Mesendoderm (in vitro differentiated cells): Measurements from ENCODE around the gene THSD4.
A peak's percentile ranks its signal among the peaks of the same experiment; 100 is the strongest.

Source experiments
- DNase-seq: peaks from one replicate; pipeline ENCODE4 v3.0.0; 2013
- H2AK5ac ChIP-seq: 2 replicates; pipeline ENCODE4 v1.6.1; 2013; ENCODE audit warnings: low read length, inconsistent platforms
- H2BK120ac ChIP-seq: 2 replicates; pipeline ENCODE4 v1.6.1; 2013; ENCODE audit warnings: low read depth, mild to moderate bottlenecking, low read length, moderate library complexity, mixed read lengths
- H2BK15ac ChIP-seq: replicated peaks from 2 replicates; pipeline ENCODE4 v1.6.1; 2013; ENCODE audit warnings: low read depth, mild to moderate bottlenecking, moderate library complexity
- H2BK5ac ChIP-seq: 2 replicates; pipeline ENCODE4 v1.6.1; 2013; ENCODE audit warnings: low read length, inconsistent platforms
- H3K18ac ChIP-seq: 2 replicates; pipeline ENCODE4 v1.6.1; 2013; ENCODE audit warnings: mild to moderate bottlenecking, low read length, mixed read lengths
- H3K23ac ChIP-seq: one replicate; pipeline ENCODE4 v1.6.1; 2013; ENCODE audit warnings: low read length
- H3K27ac ChIP-seq: 2 replicates; pipeline ENCODE4 v1.5.1; 2013; ENCODE audit warnings: low read depth, mild to moderate bottlenecking, inconsistent platforms, low read length, moderate library complexity
- H3K27me3 ChIP-seq: 2 replicates; pipeline ENCODE4 v1.6.1; 2013; ENCODE audit warnings: low read length, control low read depth, mild to moderate bottlenecking, inconsistent platforms; ENCODE audit not compliant: insufficient read depth, poor library complexity
- H3K36me3 ChIP-seq: 2 replicates; pipeline ENCODE4 v1.6.1; 2013; ENCODE audit warnings: low read length, inconsistent platforms; ENCODE audit not compliant: control insufficient read depth, insufficient read depth
- H3K4ac ChIP-seq: one replicate; pipeline ENCODE4 v1.6.1; 2013; ENCODE audit warnings: low read depth, mild to moderate bottlenecking, low read length, moderate library complexity
- H3K4me1 ChIP-seq: 2 replicates; pipeline ENCODE4 v1.6.1; 2013; ENCODE audit warnings: low read depth, low read length, inconsistent platforms; ENCODE audit not compliant: control insufficient read depth
- H3K4me2 ChIP-seq: 2 replicates; pipeline ENCODE4 v1.6.1; 2013; ENCODE audit warnings: low read length
- H3K4me3 ChIP-seq: 2 replicates; pipeline ENCODE4 v1.5.1; 2013; ENCODE audit warnings: mild to moderate bottlenecking, low read length
- H3K56ac ChIP-seq: one replicate; pipeline ENCODE4 v1.6.1; 2013; ENCODE audit warnings: low read length
- H3K79me1 ChIP-seq: 2 replicates; pipeline ENCODE4 v1.6.1; 2013; ENCODE audit warnings: low read length, inconsistent platforms
- H3K79me2 ChIP-seq: 2 replicates; pipeline ENCODE4 v1.6.1; 2013; ENCODE audit warnings: mild to moderate bottlenecking, low read length; ENCODE audit not compliant: control insufficient read depth, insufficient read depth
- H3K9ac ChIP-seq: 2 replicates; pipeline ENCODE4 v1.6.1; 2013; ENCODE audit warnings: low read length, inconsistent platforms
- H4K5ac ChIP-seq: one replicate; pipeline ENCODE4 v1.6.1; 2013; ENCODE audit warnings: low read length
- H4K8ac ChIP-seq: one replicate; pipeline ENCODE4 v1.6.1; 2013; ENCODE audit warnings: low read depth, mild to moderate bottlenecking, control low read depth, low read length, moderate library complexity
- WGBS: extraction: QIAGEN DNeasy Blood & Tissue Kit; methylation state at CpG from one replicate; pipeline ENCODE4 v1.1.7; 2013; ENCODE audit warnings: low lambda C conversion rate, missing lambda C conversion rate; ENCODE audit not compliant: insufficient coverage; ENCODE audit errors: extremely low coverage; 5-methylcytosine and 5-hydroxymethylcytosine counted together

THSD4 gene

DNA sequence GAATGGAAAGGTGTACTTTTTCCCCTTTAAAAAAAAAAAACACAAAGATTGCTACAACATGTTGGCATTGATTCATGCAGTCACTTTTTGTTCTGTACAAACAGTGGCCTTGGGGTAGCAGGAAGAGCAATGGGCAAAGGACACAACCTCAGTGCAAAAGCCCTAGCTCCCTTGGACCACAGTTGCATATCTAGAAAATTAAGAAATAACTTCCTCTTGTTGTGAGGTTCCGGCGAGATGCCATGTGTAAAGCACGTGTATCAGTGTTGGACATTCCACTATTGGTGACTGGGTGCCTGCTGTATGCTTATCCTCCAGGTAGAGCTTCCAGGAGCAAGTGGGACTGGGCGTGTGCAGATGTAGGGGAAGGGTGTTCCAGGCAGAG lies 164.5 kb downstream of the THSD4 start:
- H3K79me2 ChIP-seq, result no peaks in the 10 kb centered on the region
- no peaks in the 10 kb centered on the region for H3K79me1 ChIP-seq
- H2AK5ac ChIP-seq, result no peak overlapping the region
- H3K36me3 ChIP-seq, result no peaks in the 10 kb centered on the region
- no peaks in the 10 kb centered on the region for H3K4me1 ChIP-seq
- H3K9ac ChIP-seq, result no peak overlapping the region
- no peak overlapping the region for H3K4ac ChIP-seq
- no peak overlapping the region for H3K4me2 ChIP-seq
- no CpG with 5 or more reads among the region's 4 CpGs for WGBS
- DNase-seq, result no peak
- H3K18ac ChIP-seq, result no peak overlapping the region
- H3K4me3 ChIP-seq, result no peak overlapping the region
- no peak overlapping the region for H2BK15ac ChIP-seq
- no peaks in the 10 kb centered on the region for H3K27me3 ChIP-seq
- no peak overlapping the region for H4K5ac ChIP-seq
- H3K56ac ChIP-seq, result no peak overlapping the region
- no peak overlapping the region for H3K27ac ChIP-seq
- no peak overlapping the region for H3K23ac ChIP-seq
- no peak overlapping the region for H4K8ac ChIP-seq
- H2BK120ac ChIP-seq, result no peak overlapping the region
- H2BK5ac ChIP-seq, result no peak overlapping the region

DNA sequence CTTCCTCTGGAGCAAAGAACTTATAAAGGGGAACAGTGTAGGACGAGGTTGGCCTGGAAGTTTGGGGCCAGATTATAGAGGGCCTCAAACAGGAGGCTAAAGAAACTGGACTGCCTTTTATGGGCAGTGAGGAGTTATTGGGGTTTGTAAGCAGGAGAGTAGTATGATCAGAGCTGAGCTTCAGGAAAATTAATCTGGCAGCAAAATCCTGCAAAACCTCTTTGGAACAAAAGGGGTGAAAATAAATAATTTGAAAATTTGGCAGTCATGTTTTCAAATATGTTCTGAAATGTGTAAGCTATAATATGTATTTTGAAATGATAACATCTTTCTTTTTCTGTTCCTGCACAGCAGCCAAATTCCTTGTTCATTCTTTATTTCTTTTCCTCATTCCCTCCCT lies 164.9 kb downstream of the THSD4 start:
- Histone ChIP-seq H3K9ac (no peak overlapping the region), H2BK5ac (no peak overlapping the region), H4K8ac (no peak overlapping the region), H3K4me1 (no peaks in the 10 kb centered on the region), H4K5ac (no peak overlapping the region), H3K79me2 (no peaks in the 10 kb centered on the region), H3K79me1 (no peaks in the 10 kb centered on the region), H3K23ac (no peak overlapping the region), H3K56ac (no peak overlapping the region), H3K27ac (no peak overlapping the region), H3K18ac (no peak overlapping the region), H3K4me3 (no peak overlapping the region), H2BK15ac (no peak overlapping the region), H2BK120ac (no peak overlapping the region), H2AK5ac (no peak overlapping the region), H3K27me3 (no peaks in the 10 kb centered on the region), H3K4me2 (no peak overlapping the region), H3K4ac (no peak overlapping the region), H3K36me3 (no peaks in the 10 kb centered on the region)
- no peak for DNase-seq
- WGBS, result no CpG with 5 or more reads among the region's 1 CpG

DNA sequence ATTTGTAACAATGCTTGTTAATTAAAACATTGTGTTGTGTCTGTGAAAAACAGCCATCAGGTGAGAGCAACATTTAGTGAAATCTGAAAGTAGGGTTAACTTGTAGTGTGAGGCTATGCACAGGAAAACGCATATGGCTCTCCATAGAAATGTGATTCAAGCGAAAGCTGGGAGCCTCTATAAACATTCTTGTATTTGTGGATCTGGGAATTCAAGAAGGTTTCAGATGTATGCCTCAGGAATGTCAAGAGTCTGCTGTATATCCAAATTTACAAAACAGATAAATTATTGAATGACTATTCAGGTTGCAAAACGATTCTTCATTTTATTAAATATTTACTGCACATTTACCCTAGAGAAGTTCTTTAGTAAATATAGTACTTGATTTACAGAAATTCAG lies 166.0 kb downstream of the THSD4 start:
- DNase-seq, result no peak
- H3K9ac ChIP-seq, result no peak overlapping the region
- H3K23ac ChIP-seq, result no peak overlapping the region
- H3K18ac ChIP-seq, result no peak overlapping the region
- no peaks in the 10 kb centered on the region for H3K79me1 ChIP-seq
- H2BK120ac ChIP-seq, result no peak overlapping the region
- H3K4me1 ChIP-seq, result no peaks in the 10 kb centered on the region
- H2BK5ac ChIP-seq, result no peak overlapping the region
- no peaks in the 10 kb centered on the region for H3K36me3 ChIP-seq
- H3K27me3 ChIP-seq, result no peaks in the 10 kb centered on the region
- no peak overlapping the region for H4K8ac ChIP-seq
- no peak overlapping the region for H3K4me2 ChIP-seq
- H3K56ac ChIP-seq, result no peak overlapping the region
- H4K5ac ChIP-seq, result no peak overlapping the region
- H3K4ac ChIP-seq, result no peak overlapping the region
- H2BK15ac ChIP-seq, result no peak overlapping the region
- H3K4me3 ChIP-seq, result no peak overlapping the region
- no CpG with 5 or more reads among the region's 3 CpGs for WGBS
- no peak overlapping the region for H2AK5ac ChIP-seq
- H3K79me2 ChIP-seq, result no peaks in the 10 kb centered on the region
- H3K27ac ChIP-seq, result no peak overlapping the region

DNA sequence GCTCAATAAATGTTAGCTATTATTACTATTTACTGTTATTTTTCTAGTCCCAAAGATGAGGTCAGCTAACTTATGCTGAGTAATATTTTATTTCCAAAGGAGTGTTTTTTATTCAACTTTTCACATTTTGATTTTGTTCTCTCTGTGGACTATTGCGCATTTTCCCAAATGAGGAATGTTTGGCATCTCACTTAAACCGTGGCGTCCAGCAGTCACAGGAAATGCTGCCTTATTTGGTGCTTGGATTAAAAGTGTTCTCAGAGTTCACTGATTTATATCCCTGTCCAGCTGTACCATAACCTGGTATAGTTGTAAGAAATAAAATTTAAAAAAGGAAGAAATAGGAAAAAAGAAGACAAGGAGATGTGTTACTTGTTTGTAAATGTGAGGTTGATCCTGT lies 166.8 kb downstream of the THSD4 start:
- Histone ChIP-seq H3K4me2 (no peak overlapping the region), H3K9ac (no peak overlapping the region), H4K8ac (no peak overlapping the region), H3K79me1 (no peaks in the 10 kb centered on the region), H2BK120ac (no peak overlapping the region), H2BK15ac (no peak overlapping the region), H4K5ac (no peak overlapping the region), H3K27me3 (no peaks in the 10 kb centered on the region), H3K18ac (no peak overlapping the region), H3K23ac (no peak overlapping the region), H3K4ac (no peak overlapping the region), H3K36me3 (no peaks in the 10 kb centered on the region), H3K4me3 (no peak overlapping the region), H2BK5ac (no peak overlapping the region), H3K79me2 (no peaks in the 10 kb centered on the region), H3K27ac (no peak overlapping the region), H3K4me1 (no peaks in the 10 kb centered on the region), H3K56ac (no peak overlapping the region), H2AK5ac (no peak overlapping the region)
- no peak for DNase-seq
- no CpG with 5 or more reads among the region's 3 CpGs for WGBS

DNA sequence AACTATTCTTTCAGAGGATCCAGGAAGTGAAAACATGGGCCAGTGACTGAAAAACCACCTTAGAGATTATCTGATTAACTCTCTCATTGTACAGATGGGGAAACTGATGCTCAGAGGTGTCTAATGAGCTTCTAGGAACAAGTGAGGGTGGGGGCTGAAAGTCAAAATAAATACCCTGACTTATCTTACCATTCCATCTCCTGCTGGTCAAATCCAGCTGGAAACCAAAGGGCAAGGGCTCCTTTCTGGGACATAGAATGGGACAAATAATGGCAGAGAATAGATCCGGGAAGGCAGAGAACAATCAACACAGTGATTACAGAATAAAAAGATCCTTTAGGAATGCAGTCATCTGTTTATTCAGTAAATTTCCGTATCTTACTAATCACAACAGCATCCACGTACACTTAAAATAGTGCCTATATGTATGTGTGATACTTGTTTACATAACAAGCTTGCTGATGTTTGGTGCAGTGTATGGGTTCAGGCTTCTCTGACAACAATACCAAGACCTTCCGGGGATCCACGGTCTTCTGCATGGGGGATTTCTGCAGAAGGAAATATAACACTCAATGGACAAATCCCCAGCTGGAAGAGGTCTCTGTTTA lies 173.2 kb downstream of the THSD4 start:
- Histone ChIP-seq H2BK5ac (no peak overlapping the region), H3K18ac (no peak overlapping the region), H3K36me3 (no peaks in the 10 kb centered on the region), H3K4me2 (no peak overlapping the region), H3K9ac (no peak overlapping the region), H3K27ac (no peak overlapping the region), H2BK15ac (no peak overlapping the region), H2BK120ac (no peak overlapping the region), H3K4ac (no peak overlapping the region), H3K4me1 (no peaks in the 10 kb centered on the region), H4K5ac (no peak overlapping the region), H2AK5ac (no peak overlapping the region), H3K27me3 (no peaks in the 10 kb centered on the region), H4K8ac (no peak overlapping the region), H3K79me1 (no peaks in the 10 kb centered on the region), H3K4me3 (no peak overlapping the region), H3K23ac (no peak overlapping the region), H3K56ac (no peak overlapping the region), H3K79me2 (no peaks in the 10 kb centered on the region)
- no peak for DNase-seq
- no CpG with 5 or more reads among the region's 5 CpGs for WGBS

DNA sequence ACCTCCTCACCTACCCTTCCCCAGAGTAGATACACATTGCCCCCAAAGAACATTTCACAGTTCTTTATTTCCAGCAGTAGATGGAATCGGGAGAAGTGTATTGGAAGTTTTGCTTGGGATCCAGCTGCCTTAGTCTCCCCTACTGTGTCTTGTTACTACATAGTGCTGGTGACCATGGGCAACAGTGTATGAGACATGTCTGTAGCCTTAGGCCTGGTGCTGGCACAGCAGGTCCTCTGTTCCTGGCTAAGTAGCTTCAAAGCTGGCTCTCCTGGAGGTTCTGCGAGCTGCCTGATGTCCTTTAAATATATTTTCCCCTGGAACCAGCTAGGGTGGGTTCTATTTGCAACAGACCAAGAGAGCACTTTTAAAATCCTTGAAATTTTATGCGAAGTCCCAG lies 174.7 kb downstream of the THSD4 start:
- no peak overlapping the region for H3K4me2 ChIP-seq
- no peaks in the 10 kb centered on the region for H3K79me2 ChIP-seq
- H3K27ac ChIP-seq, result no peak overlapping the region
- no peak overlapping the region for H2BK15ac ChIP-seq
- WGBS, result no CpG with 5 or more reads among the region's 3 CpGs
- H4K5ac ChIP-seq, result no peak overlapping the region
- peak; percentile 28 for DNase-seq
- H3K9ac ChIP-seq, result no peak overlapping the region
- H3K36me3 ChIP-seq, result no peaks in the 10 kb centered on the region
- H4K8ac ChIP-seq, result no peak overlapping the region
- no peaks in the 10 kb centered on the region for H3K79me1 ChIP-seq
- no peak overlapping the region for H3K23ac ChIP-seq
- H3K4me1 ChIP-seq, result no peaks in the 10 kb centered on the region
- no peak overlapping the region for H3K4ac ChIP-seq
- H3K18ac ChIP-seq, result no peak overlapping the region
- H2BK120ac ChIP-seq, result no peak overlapping the region
- H3K27me3 ChIP-seq, result no peaks in the 10 kb centered on the region
- no peak overlapping the region for H2AK5ac ChIP-seq
- no peak overlapping the region for H2BK5ac ChIP-seq
- no peak overlapping the region for H3K4me3 ChIP-seq
- no peak overlapping the region for H3K56ac ChIP-seq
